Activated gamma-delta T cell treated with anti-CD3 and anti-CD28 coated beads, Interleukin-2, amount 50 U/mL, for 16 hours (primary cell): ENCODE results near the gene CES4A.

Experiments used
- DNase-seq: peaks from one replicate; pipeline ENCODE4 v3.0.0-alpha.2; 2020; ENCODE audit warnings: low read depth

The CES4A gene

DNA sequence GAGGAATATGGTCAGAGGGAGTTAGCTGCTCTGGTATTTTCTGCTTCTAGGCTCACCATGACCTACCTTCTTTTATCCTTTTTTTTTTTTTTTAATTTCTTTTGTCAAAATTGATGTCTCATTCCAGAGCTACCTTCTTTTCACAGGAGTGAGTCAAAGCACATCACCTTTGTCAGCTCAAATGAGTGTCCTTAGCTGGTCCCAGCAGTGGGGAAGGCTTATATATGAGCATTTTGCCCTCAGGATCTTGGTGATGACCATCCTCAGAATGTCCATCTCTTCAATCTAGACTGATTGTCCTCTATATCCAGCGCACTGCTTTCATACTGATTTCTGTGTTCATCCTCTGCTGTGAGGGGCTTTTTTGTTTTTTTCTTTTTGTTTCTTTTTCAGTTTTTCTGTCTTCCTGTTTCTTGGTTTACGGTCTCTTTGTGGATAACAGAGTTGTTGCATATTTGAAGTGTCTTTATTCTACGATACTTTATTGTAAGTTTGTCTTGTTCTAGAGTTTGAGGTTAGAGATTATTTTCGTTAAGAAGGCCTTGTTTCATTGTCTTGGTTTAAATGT lies 65.5 kb downstream of the CES4A start:
- DNase-seq: no peak

DNA sequence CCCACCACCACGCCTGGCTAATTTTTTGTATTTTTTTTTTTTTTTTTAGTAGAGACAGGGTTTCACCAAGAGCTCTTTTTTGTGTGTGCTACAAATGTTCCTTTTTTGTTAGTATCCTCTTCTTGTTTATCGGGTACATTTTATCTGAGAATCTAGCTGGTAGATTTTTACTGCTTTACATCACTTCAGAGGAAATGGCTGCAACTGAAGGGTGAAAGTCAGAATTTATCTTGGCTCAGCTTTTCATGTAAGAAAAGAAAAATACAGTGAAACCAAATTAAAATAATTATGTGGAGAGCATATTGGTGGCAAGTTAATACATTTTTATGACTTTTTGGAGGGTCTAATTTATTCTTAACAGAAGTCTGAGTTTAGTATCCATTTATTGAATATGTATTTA lies 66.5 kb downstream of the CES4A start:
- DNase-seq: no peak

DNA sequence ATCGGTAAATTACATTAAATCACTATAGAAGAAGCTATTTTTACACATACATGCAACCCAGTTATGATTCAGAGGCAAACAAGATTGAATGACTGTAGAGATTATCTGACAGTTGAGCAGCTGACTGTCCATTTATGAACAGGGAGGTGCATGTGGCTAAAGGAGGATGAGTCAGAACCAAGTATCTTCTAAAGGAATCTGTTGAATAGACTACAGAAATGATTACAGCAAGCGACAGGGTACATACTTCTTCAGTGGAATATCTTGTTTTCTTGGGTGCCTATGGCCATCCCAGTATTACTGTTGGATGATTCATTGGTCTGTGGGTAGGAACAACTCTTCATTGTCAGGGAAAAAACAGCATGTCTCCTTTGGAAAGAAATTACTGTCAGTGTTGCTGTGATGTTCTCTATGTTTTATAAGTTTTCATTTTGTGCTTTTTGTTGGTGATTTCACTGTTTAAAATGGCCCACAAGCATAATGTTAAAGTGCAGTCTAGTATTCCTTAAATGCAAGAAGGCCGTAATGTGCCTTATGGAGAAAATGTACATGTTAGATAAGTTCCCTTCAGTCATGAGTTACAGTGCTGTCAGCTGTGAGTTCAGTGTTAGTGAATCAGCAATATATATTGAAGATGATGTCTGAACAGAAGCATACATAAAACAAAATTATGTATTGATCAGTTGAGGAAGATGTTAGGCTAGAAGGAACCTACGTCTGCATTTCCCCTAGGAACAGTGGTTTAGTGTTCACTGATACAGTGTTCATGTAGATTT lies 67.5 kb downstream of the CES4A start:
- no peak for DNase-seq
